GM21529 (cell line): ENCODE data around the gene CABYR.

Experiments used
- ATAC-seq: cut with Tn5 transposase; IDR thresholded peaks from one replicate; pipeline ENCODE4 v1.9.1; 2021; ENCODE audit not compliant: unreplicated experiment

Gene CABYR

GRCh38 chr18:24189007-24189528 is 50.2 kb downstream of the CABYR start:
- ATAC-seq, result peak; percentile 82

- no peak for ATAC-seq
Observed at GRCh38 chr18:24189664-24190346, 50.9 kb downstream of the CABYR start.

GRCh38 chr18:24190590-24190989 is 51.7 kb downstream of the CABYR start:
- ATAC-seq, result no peak

GRCh38 chr18:24195296-24196053 is 56.6 kb downstream of the CABYR start:
- no peak for ATAC-seq

GRCh38 chr18:24196764-24197163 is 57.9 kb downstream of the CABYR start:
- ATAC-seq, result no peak

- ATAC-seq, result no peak
Observed at GRCh38 chr18:24197412-24197811, 58.5 kb downstream of the CABYR start.

GRCh38 chr18:24198461-24198860 is 59.6 kb downstream of the CABYR start:
- no peak for ATAC-seq

- ATAC-seq, result no peak
Observed at GRCh38 chr18:24199372-24199962, 60.6 kb downstream of the CABYR start.

- ATAC-seq, result no peak
Observed at GRCh38 chr18:24200494-24201290, 61.8 kb downstream of the CABYR start.

GRCh38 chr18:24201699-24202687 is 63.1 kb downstream of the CABYR start:
- no peak for ATAC-seq

- no peak for ATAC-seq
Observed at GRCh38 chr18:24204904-24205303, 66.0 kb downstream of the CABYR start.

GRCh38 chr18:24208270-24209035 is 69.6 kb downstream of the CABYR start:
- ATAC-seq, result no peak

GRCh38 chr18:24209558-24209957 is 70.7 kb downstream of the CABYR start:
- ATAC-seq, result no peak
